ENCODE data around the gene DLGAP4. TPM values are rescaled to one million over a fixed set of nuclear protein-coding genes. Genes with fewer than 3 reads are reported as not detected.
A peak's percentile ranks its signal among the peaks of the same experiment; 100 is the strongest.

The DLGAP4 gene
- total RNA-seq, 1 donor from 2014 or later = 199 TPM

DNA sequence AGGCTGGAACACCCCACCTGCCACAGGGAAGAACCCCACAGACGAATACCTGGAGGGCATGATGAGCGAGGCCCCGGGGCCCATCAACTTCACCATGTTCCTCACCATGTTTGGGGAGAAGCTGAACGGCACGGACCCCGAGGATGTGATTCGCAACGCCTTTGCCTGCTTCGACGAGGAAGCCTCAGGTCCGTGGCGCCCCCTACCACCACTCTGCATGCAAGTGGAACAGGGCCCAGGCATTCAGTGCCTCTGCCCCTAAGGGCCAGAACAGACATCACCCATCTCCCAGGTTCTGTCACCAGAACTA, 241.8 kb downstream of the DLGAP4 start:
- no peak overlapping the region for H3K4me3 Mint-ChIP-seq (ENCODE audit: unreplicated experiment)

DNA sequence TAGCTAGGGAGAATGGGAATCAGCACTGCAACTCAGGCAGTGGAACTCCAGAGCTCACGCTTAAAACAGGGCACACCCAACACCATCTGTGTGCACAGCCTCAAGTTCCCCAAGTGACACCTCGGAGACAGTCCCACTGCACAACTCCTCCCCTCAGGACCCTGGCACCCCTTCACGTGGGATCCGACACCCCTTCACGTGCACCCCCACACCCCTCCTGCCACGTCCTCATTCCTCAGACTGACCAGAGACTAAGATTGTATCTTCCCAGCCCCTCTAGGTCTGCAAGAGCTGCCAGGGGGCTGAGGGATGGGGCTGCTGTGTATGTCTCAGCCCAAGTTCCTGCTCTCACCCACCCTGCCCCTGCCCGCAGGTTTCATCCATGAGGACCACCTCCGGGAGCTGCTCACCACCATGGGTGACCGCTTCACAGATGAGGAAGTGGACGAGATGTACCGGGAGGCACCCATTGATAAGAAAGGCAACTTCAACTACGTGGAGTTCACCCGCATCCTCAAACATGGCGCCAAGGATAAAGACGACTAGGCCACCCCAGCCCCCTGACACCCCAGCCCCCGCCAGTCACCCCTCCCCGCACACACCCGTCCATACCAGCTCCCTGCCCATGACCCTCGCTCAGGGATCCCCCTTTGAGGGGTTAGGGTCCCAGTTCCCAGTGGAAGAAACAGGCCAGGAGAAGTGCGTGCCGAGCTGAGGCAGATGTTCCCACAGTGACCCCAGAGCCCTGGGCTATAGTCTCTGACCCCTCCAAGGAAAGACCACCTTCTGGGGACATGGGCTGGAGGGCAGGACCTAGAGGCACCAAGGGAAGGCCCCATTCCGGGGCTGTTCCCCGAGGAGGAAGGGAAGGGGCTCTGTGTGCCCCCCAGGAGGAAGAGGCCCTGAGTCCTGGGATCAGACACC, 242.8 kb downstream of the DLGAP4 start:
- Mint-ChIP-seq H3K9me3 (ENCODE audit: unreplicated experiment) (no peaks in the 10 kb centered on the region), H3K4me3 (ENCODE audit: unreplicated experiment) (no peak overlapping the region), H3K36me3 (ENCODE audit: unreplicated experiment) (no peaks in the 10 kb centered on the region), H3K4me1 (ENCODE audit: low read depth, unreplicated experiment) (peaks cover 4% of the 10 kb centered on the region), H3K27me3 (ENCODE audit: unreplicated experiment) (peaks cover 3% of the 10 kb centered on the region), H3K27ac (ENCODE audit: unreplicated experiment) (no peak overlapping the region)
- DNase-seq = no peak
- TF ChIP-seq, protein P1, sequence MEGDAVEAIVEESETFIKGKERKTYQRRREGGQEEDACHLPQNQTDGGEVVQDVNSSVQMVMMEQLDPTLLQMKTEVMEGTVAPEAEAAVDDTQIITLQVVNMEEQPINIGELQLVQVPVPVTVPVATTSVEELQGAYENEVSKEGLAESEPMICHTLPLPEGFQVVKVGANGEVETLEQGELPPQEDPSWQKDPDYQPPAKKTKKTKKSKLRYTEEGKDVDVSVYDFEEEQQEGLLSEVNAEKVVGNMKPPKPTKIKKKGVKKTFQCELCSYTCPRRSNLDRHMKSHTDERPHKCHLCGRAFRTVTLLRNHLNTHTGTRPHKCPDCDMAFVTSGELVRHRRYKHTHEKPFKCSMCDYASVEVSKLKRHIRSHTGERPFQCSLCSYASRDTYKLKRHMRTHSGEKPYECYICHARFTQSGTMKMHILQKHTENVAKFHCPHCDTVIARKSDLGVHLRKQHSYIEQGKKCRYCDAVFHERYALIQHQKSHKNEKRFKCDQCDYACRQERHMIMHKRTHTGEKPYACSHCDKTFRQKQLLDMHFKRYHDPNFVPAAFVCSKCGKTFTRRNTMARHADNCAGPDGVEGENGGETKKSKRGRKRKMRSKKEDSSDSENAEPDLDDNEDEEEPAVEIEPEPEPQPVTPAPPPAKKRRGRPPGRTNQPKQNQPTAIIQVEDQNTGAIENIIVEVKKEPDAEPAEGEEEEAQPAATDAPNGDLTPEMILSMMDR (IDR thresholded peaks at IDR 0.05; ENCODE audit: partially characterized antibody, unreplicated experiment) = no peak

More for the DNA sequence above, 241.8 kb downstream of the DLGAP4 start:
- H3K36me3 Mint-ChIP-seq (ENCODE audit: unreplicated experiment) = no peaks in the 10 kb centered on the region
- DNase-seq = no peak
- peaks cover 3% of the 10 kb centered on the region for H3K27me3 Mint-ChIP-seq (ENCODE audit: unreplicated experiment)
- H3K9me3 Mint-ChIP-seq (ENCODE audit: unreplicated experiment) = peaks cover 2% of the 10 kb centered on the region
- H3K27ac Mint-ChIP-seq (ENCODE audit: unreplicated experiment) = no peak overlapping the region
- TF ChIP-seq, protein P1 (IDR thresholded peaks at IDR 0.05; ENCODE audit: partially characterized antibody, unreplicated experiment) = peak; percentile 17
- H3K4me1 Mint-ChIP-seq (ENCODE audit: low read depth, unreplicated experiment) = peaks cover 4% of the 10 kb centered on the region

DNA sequence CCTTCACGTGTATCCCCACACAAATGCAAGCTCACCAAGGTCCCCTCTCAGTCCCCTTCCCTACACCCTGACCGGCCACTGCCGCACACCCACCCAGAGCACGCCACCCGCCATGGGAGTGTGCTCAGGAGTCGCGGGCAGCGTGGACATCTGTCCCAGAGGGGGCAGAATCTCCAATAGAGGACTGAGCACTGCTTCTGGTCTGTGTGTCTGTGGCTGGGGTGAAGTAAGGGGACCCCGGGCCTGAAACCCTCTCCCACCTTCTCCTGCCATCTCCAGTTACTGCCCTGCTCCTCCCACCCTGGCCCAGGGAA, 243.4 kb downstream of the DLGAP4 start:
- no peaks in the 10 kb centered on the region for H3K36me3 Mint-ChIP-seq (ENCODE audit: unreplicated experiment)
- DNase-seq = no peak
- H3K9me3 Mint-ChIP-seq (ENCODE audit: unreplicated experiment) = no peaks in the 10 kb centered on the region
- H3K27me3 Mint-ChIP-seq (ENCODE audit: unreplicated experiment) = peaks cover 3% of the 10 kb centered on the region
- no peak overlapping the region for H3K27ac Mint-ChIP-seq (ENCODE audit: unreplicated experiment)
- TF ChIP-seq, protein P1 (IDR thresholded peaks at IDR 0.05; ENCODE audit: partially characterized antibody, unreplicated experiment) = no peak
- H3K4me3 Mint-ChIP-seq (ENCODE audit: unreplicated experiment) = no peak overlapping the region
- H3K4me1 Mint-ChIP-seq (ENCODE audit: low read depth, unreplicated experiment) = peaks cover 4% of the 10 kb centered on the region

DNA sequence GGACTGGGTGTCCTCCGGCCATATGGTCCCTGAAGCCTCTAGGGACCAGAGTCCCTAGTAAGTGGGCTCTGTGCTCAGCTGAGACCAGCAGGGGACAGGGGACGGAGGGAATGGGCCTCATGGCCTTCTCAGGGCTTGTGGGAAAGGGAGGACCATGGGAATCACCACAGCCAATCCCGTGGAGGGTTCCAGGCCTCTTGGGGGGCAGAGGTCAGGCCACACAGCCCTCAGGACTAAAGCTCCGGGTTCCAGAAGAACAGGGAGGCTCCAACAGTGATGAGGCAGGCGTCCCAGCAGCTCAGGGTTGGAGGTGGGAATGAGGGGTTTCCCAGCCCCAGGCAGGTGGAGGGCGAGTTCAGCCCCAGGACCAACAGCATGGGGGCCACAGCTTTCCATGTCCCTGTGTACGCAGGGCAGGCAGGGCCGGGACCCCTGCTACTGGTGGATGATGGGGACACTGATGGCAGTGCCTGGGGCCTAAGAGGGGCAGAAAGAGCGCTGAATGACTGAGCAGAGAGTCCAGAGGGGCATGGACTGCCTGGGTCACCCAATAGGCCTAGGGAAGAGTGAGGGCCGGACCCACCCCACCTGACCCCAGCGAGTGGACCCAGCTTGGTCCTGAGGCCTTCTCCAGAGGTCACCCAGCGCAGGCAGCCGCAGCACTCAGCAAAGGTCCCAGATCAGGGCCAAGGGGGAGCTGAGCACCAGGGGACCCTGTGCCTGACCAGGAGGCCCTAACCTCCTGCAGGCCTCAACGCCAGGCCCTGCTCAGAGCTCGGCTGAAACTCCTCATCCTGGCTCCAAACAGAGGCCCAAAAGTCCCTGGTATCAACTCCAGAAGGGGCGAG, 244.0 kb downstream of the DLGAP4 start:
- TF ChIP-seq, protein P1 (IDR thresholded peaks at IDR 0.05; ENCODE audit: partially characterized antibody, unreplicated experiment) = no peak
- no peak overlapping the region for H3K4me3 Mint-ChIP-seq (ENCODE audit: unreplicated experiment)
- peaks cover 4% of the 10 kb centered on the region for H3K4me1 Mint-ChIP-seq (ENCODE audit: low read depth, unreplicated experiment)
- no peak for DNase-seq
- H3K36me3 Mint-ChIP-seq (ENCODE audit: unreplicated experiment) = no peaks in the 10 kb centered on the region
- no peaks in the 10 kb centered on the region for H3K9me3 Mint-ChIP-seq (ENCODE audit: unreplicated experiment)
- H3K27ac Mint-ChIP-seq (ENCODE audit: unreplicated experiment) = no peak overlapping the region
- H3K27me3 Mint-ChIP-seq (ENCODE audit: unreplicated experiment) = peaks cover 3% of the 10 kb centered on the region
